Transverse colon (tissue), 4 donors: ENCODE data around the gene CD84. TPM values are rescaled to one million over a fixed set of nuclear protein-coding genes. Genes with fewer than 3 reads are reported as not detected.
"Not testable (repeated sequence)": the region's sequence is repeated elsewhere in the genome, so short reads cannot be mapped to it uniquely, and the experiment has no call there.

Source experiments
- DNase-seq: peaks from one replicate; pipeline ENCODE4 v3.0.0-alpha.2; 2019
- H3K27ac ChIP-seq, 4 donors: fragments of 200-600 bp; sonication (generic); 2 replicates each; pipeline ENCODE4 v1.5.1; 2016 to 2018; ENCODE audit warnings: inconsistent platforms in 4 of 4
- H3K27me3 ChIP-seq: fragments of 200-600 bp; sonication (generic); 2 replicates; pipeline ENCODE4 v1.5.1; 2017; ENCODE audit warnings: inconsistent platforms
- H3K36me3 ChIP-seq, 4 donors: fragments of 200-600 bp; sonication (generic); 2 replicates each; pipeline ENCODE4 v1.5.1; 2017 to 2019; ENCODE audit warnings: inconsistent platforms in 4 of 4
- H3K4me1 ChIP-seq, 4 donors: fragments of 200-600 bp; sonication (generic); 2 replicates each; pipeline ENCODE4 v1.5.1; 2017 to 2020; ENCODE audit warnings: inconsistent platforms in 4 of 4
- H3K4me3 ChIP-seq, 4 donors: fragments of 200-600 bp; sonication (generic); 1 replicate in 1 of 4; 2 replicates in 3 of 4; pipeline versions ENCODE4 v1.5.1 to v1.6.1; 2017 to 2019; ENCODE audit warnings: inconsistent platforms in 4 of 4
- H3K9me3 ChIP-seq, 2 donors: fragments of 200-600 bp; sonication (generic); 2 replicates each; pipeline ENCODE4 v1.5.1; 2017 to 2019; ENCODE audit warnings: inconsistent platforms in 2 of 2
- EP300 ChIP-seq: sonication (generic); formaldehyde crosslinking; IDR thresholded peaks from one replicate; pipeline ENCODE4 v1.6.1; 2017; ENCODE audit warnings: antibody characterized with exemption, low read depth
- POLR2A ChIP-seq: fragments of 450-650 bp; IDR thresholded peaks from one replicate; pipeline ENCODE4 v1.6.1; 2016; ENCODE audit warnings: antibody characterized with exemption, mild to moderate bottlenecking, moderate library complexity
- POLR2AphosphoS5 ChIP-seq, 3 donors: sonication (generic); formaldehyde crosslinking; IDR thresholded peaks; one replicate each; pipeline ENCODE4 v1.6.1; 2016; ENCODE audit warnings: antibody characterized with exemption in 3 of 3
- WGBS, 2 donors: methylation state at CpG; one replicate each; pipeline ENCODE4 v1.1.5; 2018; ENCODE audit warnings: low coverage in 1 of 2; 5-methylcytosine and 5-hydroxymethylcytosine counted together
- in situ Hi-C, 4 donors: fragments of 200-750 bp; cut with MboI; loops; one replicate each; pipeline versions ENCODE4 v1.15.0 to v1.15.1; 2017; ENCODE audit warnings: low sequenced_read_pairs in 3 of 4, low pct_ligation_motif_present in 1 of 4, low pct_unique_long_range_greater_than_20kb in 1 of 4
- intact Hi-C: fragments of 100-400 bp; cut with DNase I; formaldehyde crosslinking; loops from one replicate; pipeline ENCODE4 v1.15.1; 2023; ENCODE audit warnings: low total_unique reads
- total RNA-seq, 4 donors: library from RNA; depleted of rRNA; stranded (reverse); fragments of >200 nt; gene quantifications; one replicate each; pipeline ENCODE4 v1.1.0, GENCODE V29; 2016
- TF ChIP-seq, protein P1 (sequence below), 5 experiments: fragments of 200-600 bp in 3 of 5; fragments of 450-650 bp in 2 of 5; sonication (generic) in 3 of 5; IDR thresholded peaks; 1 replicate in 2 of 5; 2 replicates in 3 of 5; pipeline ENCODE4 v1.5.1; 2016 to 2017; ENCODE audit warnings: antibody characterized with exemption in 5 of 5, inconsistent platforms in 3 of 5, mild to moderate bottlenecking in 2 of 5, moderate library complexity in 1 of 5

CD84 gene
- total RNA-seq, 4 donors from 2014 or later = 1.4 to 8.6 (median 5.8) TPM

DNA sequence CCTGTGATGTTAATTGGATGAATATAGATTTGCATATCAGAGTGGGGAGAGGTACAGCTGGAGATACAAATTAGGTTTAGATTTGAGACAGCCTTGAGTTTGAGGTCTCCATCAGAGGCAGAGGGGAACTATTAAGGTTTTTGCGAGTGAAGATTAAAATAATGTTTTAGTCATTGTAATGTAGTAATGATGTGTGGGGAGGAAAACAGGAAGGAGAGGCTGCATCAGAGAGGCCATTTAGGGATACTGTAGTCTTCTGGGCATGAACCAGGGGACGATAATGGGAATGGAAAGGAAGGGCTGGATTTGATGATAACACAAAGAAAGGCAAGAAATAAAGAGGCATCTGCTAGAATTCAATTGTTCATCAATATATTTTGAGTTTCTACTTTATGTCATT is 9.5 kb downstream of the CD84 start:
- Histone ChIP-seq H3K9me3 (no peaks in the 10 kb centered on the region), H3K36me3 (no peaks in the 10 kb centered on the region), H3K4me3 (no peak overlapping the region), H3K27ac (no peak overlapping the region), H3K27me3 (no peaks in the 10 kb centered on the region), H3K4me1 (no peaks in the 10 kb centered on the region)
- TF ChIP-seq POLR2AphosphoS5 (IDR thresholded peaks at IDR 0.05) = no peak
- TF ChIP-seq EP300 = no peak
- TF ChIP-seq, protein P1, sequence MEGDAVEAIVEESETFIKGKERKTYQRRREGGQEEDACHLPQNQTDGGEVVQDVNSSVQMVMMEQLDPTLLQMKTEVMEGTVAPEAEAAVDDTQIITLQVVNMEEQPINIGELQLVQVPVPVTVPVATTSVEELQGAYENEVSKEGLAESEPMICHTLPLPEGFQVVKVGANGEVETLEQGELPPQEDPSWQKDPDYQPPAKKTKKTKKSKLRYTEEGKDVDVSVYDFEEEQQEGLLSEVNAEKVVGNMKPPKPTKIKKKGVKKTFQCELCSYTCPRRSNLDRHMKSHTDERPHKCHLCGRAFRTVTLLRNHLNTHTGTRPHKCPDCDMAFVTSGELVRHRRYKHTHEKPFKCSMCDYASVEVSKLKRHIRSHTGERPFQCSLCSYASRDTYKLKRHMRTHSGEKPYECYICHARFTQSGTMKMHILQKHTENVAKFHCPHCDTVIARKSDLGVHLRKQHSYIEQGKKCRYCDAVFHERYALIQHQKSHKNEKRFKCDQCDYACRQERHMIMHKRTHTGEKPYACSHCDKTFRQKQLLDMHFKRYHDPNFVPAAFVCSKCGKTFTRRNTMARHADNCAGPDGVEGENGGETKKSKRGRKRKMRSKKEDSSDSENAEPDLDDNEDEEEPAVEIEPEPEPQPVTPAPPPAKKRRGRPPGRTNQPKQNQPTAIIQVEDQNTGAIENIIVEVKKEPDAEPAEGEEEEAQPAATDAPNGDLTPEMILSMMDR (IDR thresholded peaks at IDR 0.05) = no peak
- TF ChIP-seq POLR2A = no peak
- in situ Hi-C loops = no loop called here
- DNase-seq = no peak
- intact Hi-C loops = no loop called here
- 62 to 64% methylated on average over 2 of the region's 2 CpGs for WGBS, 2 donors

DNA sequence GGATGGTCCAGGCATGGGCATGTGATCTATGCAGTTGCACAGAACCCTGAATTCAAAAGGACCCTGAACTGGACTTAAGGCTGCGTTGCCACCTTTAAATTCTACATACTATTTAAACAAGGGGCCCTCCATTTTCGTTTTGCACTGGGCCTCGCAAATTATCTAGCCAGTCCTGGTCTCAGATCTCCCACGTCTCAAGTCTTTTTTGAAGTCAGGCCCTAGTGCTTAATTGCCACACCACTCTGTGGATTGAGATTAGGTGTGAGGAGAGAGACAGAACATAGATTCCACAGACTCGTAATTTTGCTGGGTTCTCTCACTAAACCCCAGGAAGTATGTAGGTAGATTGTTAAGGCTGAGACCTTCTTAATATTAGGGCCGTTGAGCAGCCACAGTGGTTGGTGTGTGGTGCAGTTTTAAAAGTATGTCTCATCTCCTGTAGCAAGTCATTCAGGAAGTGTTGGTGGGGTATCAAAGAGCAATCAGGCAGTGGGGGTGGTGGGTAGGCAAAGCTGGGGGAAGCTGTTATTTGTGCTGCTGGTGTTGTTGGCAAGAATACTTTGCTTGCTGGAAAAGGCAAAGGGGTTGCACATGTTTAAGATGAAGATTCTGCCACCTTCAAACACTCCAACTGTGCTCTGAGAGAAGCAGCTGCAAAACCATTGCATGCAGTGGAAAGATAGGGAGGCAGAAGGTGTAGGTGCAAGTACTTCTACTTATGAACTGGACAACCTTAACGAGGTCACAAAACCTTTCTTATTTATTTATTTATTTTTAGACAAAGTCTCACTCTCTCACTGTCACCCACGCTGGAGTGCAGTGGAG is 11.2 kb downstream of the CD84 start:
- Histone ChIP-seq H3K9me3 (peaks cover 0 to 4% of the 10 kb centered on the region in 2 donors), H3K4me1 (no peaks in the 10 kb centered on the region), H3K27ac (peak overlapping the region in 3 of 4 donors; percentile 15 to 45 (median 43)), H3K36me3 (no peaks in the 10 kb centered on the region), H3K27me3 (no peaks in the 10 kb centered on the region), H3K4me3 (no peak overlapping the region)
- 54 to 59% methylated on average over 4 to 8 of the region's 8 CpGs for WGBS, 2 donors
- intact Hi-C loops (no loop called here), in situ Hi-C loops (no loop called here)
- peak; percentile 22 for DNase-seq
- TF ChIP-seq POLR2A = no peak
- TF ChIP-seq EP300 = no peak
- TF ChIP-seq POLR2AphosphoS5 (IDR thresholded peaks at IDR 0.05) = no peak
- TF ChIP-seq, protein P1 (IDR thresholded peaks at IDR 0.05) = no peak

DNA sequence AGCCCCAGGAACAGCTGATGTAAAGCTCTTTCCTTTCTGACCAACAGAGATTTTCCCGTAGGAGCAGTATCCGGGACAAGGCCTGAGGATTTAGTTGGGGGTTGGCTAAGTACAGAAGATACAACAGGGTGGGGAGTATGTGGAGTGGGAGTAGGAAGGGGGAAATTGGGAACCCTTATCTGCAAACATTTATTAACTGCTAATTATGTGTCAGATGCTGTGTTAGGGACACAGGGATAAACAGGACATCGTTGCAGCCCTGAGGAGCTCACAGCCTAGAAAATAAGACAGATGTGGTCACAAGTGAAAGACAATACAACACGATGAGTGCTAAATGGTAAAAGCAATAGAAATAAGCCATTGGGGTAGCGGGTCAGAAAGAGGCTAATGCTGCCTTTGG is 12.0 kb downstream of the CD84 start:
- no peak for DNase-seq
- intact Hi-C loops (no loop called here), in situ Hi-C loops (no loop called here)
- WGBS, 2 donors = 73 to 83% methylated on average over 2 to 5 of the region's 5 CpGs
- Histone ChIP-seq H3K27ac (peak overlapping the region in 2 of 4 donors; percentile 3 to 30), H3K36me3 (no peaks in the 10 kb centered on the region), H3K4me3 (no peak overlapping the region), H3K9me3 (peaks cover 0 to 9% of the 10 kb centered on the region in 2 donors), H3K27me3 (no peaks in the 10 kb centered on the region), H3K4me1 (no peaks in the 10 kb centered on the region)
- TF ChIP-seq, protein P1 (IDR thresholded peaks at IDR 0.05) = no peak
- TF ChIP-seq POLR2A (no peak), POLR2AphosphoS5 (IDR thresholded peaks at IDR 0.05) (no peak), EP300 (no peak)

DNA sequence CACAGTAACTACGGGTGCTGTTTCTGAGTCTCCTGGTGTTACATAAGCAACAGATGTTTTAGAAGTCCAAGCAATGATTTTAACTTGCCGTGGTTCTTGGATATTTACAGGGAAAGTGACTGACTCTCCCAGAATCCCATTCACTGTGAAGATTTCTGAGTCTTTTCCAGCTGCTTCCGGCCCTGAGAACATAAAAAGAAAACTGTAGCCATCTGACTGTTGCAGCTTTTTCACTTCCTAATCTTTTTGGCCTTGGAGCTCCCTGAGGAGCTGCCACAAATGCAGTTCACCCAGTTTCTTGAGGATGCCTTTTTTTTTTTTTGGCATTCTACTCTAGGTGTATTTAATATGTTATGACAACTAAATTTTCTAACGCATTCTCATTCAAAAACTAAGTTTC is 13.7 kb downstream of the CD84 start:
- 67 to 92% methylated on average over 3 to 4 of the region's 4 CpGs for WGBS, 2 donors
- Histone ChIP-seq H3K9me3 (peaks cover 0 to 9% of the 10 kb centered on the region in 2 donors), H3K4me3 (no peak overlapping the region), H3K4me1 (no peaks in the 10 kb centered on the region), H3K36me3 (no peaks in the 10 kb centered on the region), H3K27me3 (no peaks in the 10 kb centered on the region), H3K27ac (no peak overlapping the region)
- intact Hi-C loops (no loop called here), in situ Hi-C loops (no loop called here)
- DNase-seq = no peak
- TF ChIP-seq POLR2AphosphoS5 (IDR thresholded peaks at IDR 0.05) (no peak), POLR2A (no peak), EP300 (no peak)
- TF ChIP-seq, protein P1 (IDR thresholded peaks at IDR 0.05) = no peak

DNA sequence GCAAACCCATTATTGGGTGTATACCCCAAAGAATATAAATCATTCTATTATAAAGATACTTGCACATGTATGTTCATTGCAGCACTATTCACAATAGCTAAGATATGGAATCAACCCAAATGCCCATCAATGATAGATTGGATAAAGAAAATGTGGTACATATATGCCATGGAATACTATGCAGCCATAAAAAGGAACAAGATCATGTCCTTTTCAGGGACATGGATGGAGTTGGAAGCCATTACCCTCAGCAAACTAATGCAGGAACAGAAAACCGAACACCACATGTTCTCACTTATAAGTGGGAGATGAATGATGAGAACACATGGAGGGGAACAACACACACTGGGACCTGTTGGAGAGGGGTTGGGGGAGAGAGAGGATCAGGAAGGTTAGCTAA is 16.1 kb downstream of the CD84 start:
- in situ Hi-C loops, intact Hi-C loops, H3K4me1 ChIP-seq, H3K4me3 ChIP-seq, DNase-seq, H3K9me3 ChIP-seq, H3K27ac ChIP-seq, H3K36me3 ChIP-seq, H3K27me3 ChIP-seq: not testable (repeated sequence)
- 95 to 100% methylated on average over 1 of the region's 1 CpG for WGBS, 2 donors

DNA sequence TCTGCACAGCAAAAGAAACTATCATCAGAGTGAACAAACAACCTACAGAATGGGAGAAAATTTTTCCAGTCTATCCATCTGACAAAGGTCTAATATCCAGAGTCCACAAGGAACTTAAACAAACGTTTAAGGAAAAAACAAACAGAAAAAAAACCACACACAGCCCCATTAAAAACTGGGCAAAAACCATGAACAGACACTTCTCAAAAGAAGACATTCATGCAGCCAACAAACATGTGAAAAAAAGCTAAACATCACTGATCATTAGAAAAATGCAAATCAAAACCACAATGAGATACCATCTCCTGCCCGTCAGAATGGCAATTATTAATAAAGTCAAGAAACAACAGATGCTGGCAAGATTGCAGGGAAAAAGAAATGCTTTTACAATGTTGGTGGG is 16.6 kb downstream of the CD84 start:
- not testable (repeated sequence) for DNase-seq

More for the DNA sequence above, 16.6 kb downstream of the CD84 start:
- H3K9me3 ChIP-seq, H3K27me3 ChIP-seq, H3K36me3 ChIP-seq, intact Hi-C loops, H3K4me3 ChIP-seq, H3K4me1 ChIP-seq, in situ Hi-C loops, H3K27ac ChIP-seq: not testable (repeated sequence)
- WGBS, 2 donors = 63 to 68% methylated on average over 2 of the region's 2 CpGs
